Stimulated activated CD4-positive, alpha-beta T cell treated with anti-CD3 and anti-CD28 coated beads, Interleukin-2, amount 100 ng/mL, for 48 hours (primary cell): ENCODE results near the gene CD82.

Source experiments
- DNase-seq, 2 donors: peaks; one replicate each; pipeline ENCODE4 v3.0.0-alpha.2; 2020

Gene CD82

GRCh38 chr11:44605068-44605708 lies 39.7 kb downstream of the CD82 start:
- DNase-seq: no peak

GRCh38 chr11:44605965-44606364 lies 40.5 kb downstream of the CD82 start:
- DNase-seq: no peak

- DNase-seq: no peak
Measured at GRCh38 chr11:44606472-44606871, 41.0 kb downstream of the CD82 start.

GRCh38 chr11:44607319-44607962 lies 42.0 kb downstream of the CD82 start:
- DNase-seq: no peak

- DNase-seq: no peak
Measured at GRCh38 chr11:44607987-44608386, 42.5 kb downstream of the CD82 start.

- no peak for DNase-seq
Measured at GRCh38 chr11:44608651-44608990, 43.2 kb downstream of the CD82 start.

- DNase-seq: no peak
Measured at GRCh38 chr11:44608991-44609782, 43.7 kb downstream of the CD82 start.

GRCh38 chr11:44609783-44610155 lies 44.3 kb downstream of the CD82 start:
- DNase-seq: no peak

GRCh38 chr11:44610186-44610955 lies 44.9 kb downstream of the CD82 start:
- no peak for DNase-seq

- no peak for DNase-seq
Measured at GRCh38 chr11:44611088-44611487, 45.6 kb downstream of the CD82 start.

GRCh38 chr11:44611687-44612434 lies 46.4 kb downstream of the CD82 start:
- DNase-seq: peak in 1 of 2 donors; percentile 31

GRCh38 chr11:44613153-44613552 lies 47.7 kb downstream of the CD82 start:
- DNase-seq: no peak

- no peak for DNase-seq
Measured at GRCh38 chr11:44614281-44614775, 48.9 kb downstream of the CD82 start.

- DNase-seq: no peak
Measured at GRCh38 chr11:44615041-44615755, 49.7 kb downstream of the CD82 start.

- DNase-seq: no peak
Measured at GRCh38 chr11:44615913-44616791, 50.7 kb downstream of the CD82 start.

- no peak for DNase-seq
Measured at GRCh38 chr11:44617671-44618461, 52.4 kb downstream of the CD82 start.

GRCh38 chr11:44618561-44619425 lies 53.3 kb downstream of the CD82 start:
- no peak for DNase-seq

- no peak for DNase-seq
Measured at GRCh38 chr11:44620328-44620725, 54.9 kb downstream of the CD82 start.

GRCh38 chr11:44621140-44621681 lies 55.7 kb downstream of the CD82 start:
- peak; percentile 61 to 65 for DNase-seq
